ENCODE measurements around the gene CFLAR. TPM values are rescaled to one million over a fixed set of nuclear protein-coding genes. Genes with fewer than 3 reads are reported as not detected.

CFLAR gene
- total and polyA plus RNA-seq, 2 of the 13 experiments (the other 11 are each of a cell fraction or from before 2014, with no cell fraction given): 43.8 to 92.1 TPM

- TF ChIP-seq YEATS4 (CRISPR knock-in tag; IDR thresholded peaks at IDR 0.05; ENCODE audit: borderline replicate concordance) (peak; percentile 97), EP300 (IDR thresholded peaks at IDR 0.05; ENCODE audit: low read depth in 2 of 2, low read length in 2 of 2) (peak in 1 of 2 experiments; percentile 37; a peak in 1 of 4 replicates), EP300 (CRISPR knock-in tag; IDR thresholded peaks at IDR 0.05; ENCODE audit: borderline replicate concordance) (peak; percentile 51; the same call in 1 of the 2 replicates), ZNF83 (CRISPR knock-in tag; IDR thresholded peaks at IDR 0.05; ENCODE audit: borderline replicate concordance) (peak; percentile 21; the same call in 1 of the 2 replicates), ZNF275 (CRISPR knock-in tag; IDR thresholded peaks at IDR 0.05; ENCODE audit: borderline replicate concordance) (peak; percentile 83), ZNF614 (CRISPR knock-in tag; IDR thresholded peaks at IDR 0.05; ENCODE audit: borderline replicate concordance) (0 out of 2 replicates have a peak, but pooled peaks have one; percentile 69), ZFP37 (CRISPR knock-in tag; IDR thresholded peaks at IDR 0.05; ENCODE audit: borderline replicate concordance) (peak; percentile 85; the same call in 1 of the 2 replicates), ZBED4 (CRISPR knock-in tag; IDR thresholded peaks at IDR 0.05; ENCODE audit: borderline replicate concordance) (peak; percentile 52; the same call in 1 of the 2 replicates), ZNF644 (CRISPR knock-in tag; IDR thresholded peaks at IDR 0.05; ENCODE audit: low read depth) (no peak), ARNT (IDR thresholded peaks at IDR 0.05) (no peak), JARID2 (CRISPR knock-in tag; IDR thresholded peaks at IDR 0.05; ENCODE audit: insufficient replicate concordance) (peak; percentile 89), ZNF773 (CRISPR knock-in tag; IDR thresholded peaks at IDR 0.05; ENCODE audit: borderline replicate concordance) (peak; percentile 85; the same call in 1 of the 2 replicates), ELF1 (CRISPR knock-in tag; IDR thresholded peaks at IDR 0.05) (peak; percentile 91), YEATS2 (CRISPR knock-in tag; IDR thresholded peaks at IDR 0.05; ENCODE audit: borderline replicate concordance) (no peak; the same call in 1 of the 2 replicates), DDIT3 (CRISPR knock-in tag; IDR thresholded peaks at IDR 0.05) (no peak), ZNF276 (CRISPR knock-in tag; IDR thresholded peaks at IDR 0.05; ENCODE audit: low read depth) (peak; percentile 79), ZNF660 (CRISPR knock-in tag; IDR thresholded peaks at IDR 0.05; ENCODE audit: borderline replicate concordance, low read depth) (no peak), KLF15 (CRISPR knock-in tag; IDR thresholded peaks at IDR 0.05; ENCODE audit: borderline replicate concordance) (peak; percentile 64; the same call in 1 of the 2 replicates), HNRNPK (IDR thresholded peaks at IDR 0.05; ENCODE audit: low read depth, low read length, poor library complexity, severe bottlenecking) (peak; percentile 79), NFE2L2 (IDR thresholded peaks at IDR 0.05; ENCODE audit: low read length) (no peak), CC2D1A (CRISPR knock-in tag; IDR thresholded peaks at IDR 0.05) (0 out of 2 replicates have a peak, but pooled peaks have one; percentile 76)
Observed at GRCh38 chr2:201116115-201116958, at the start of gene CFLAR (continued).
